ENCODE data around the gene GADD45GIP1. TPM values are rescaled to one million over a fixed set of nuclear protein-coding genes. Genes with fewer than 3 reads are reported as not detected.
"Not testable (repeated sequence)": the region's sequence is repeated elsewhere in the genome, so short reads cannot be mapped to it uniquely, and the experiment has no call there.

GADD45GIP1 gene
- total and polyA plus RNA-seq, 10 of the 15 experiments (the other 5 are each of a cell fraction or from before 2014, with no cell fraction given), result 5.1 to 136 (median 30.1) TPM

DNA sequence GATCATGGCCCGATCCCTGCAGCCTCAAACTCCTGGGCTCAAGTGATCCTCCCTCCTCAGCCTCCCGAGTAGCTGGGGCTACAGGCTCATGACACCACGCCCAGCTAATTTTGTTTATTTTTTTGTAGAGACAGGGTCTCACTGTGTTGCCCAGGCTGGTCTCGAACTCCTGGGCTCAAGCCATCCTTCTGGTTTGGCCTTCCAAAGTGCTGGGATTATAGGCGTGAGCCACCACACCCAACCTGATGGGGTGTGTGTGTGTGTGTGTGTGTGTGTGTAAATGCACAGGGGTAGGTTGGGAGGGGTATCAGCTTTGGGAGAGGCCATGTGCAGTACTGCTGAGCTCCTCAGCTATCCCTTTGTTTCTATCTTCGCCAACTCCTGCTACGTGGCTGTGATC is 19.1 kb upstream of the GADD45GIP1 start:
- CTCF ChIA-PET, result interaction anchor here (0.9 to 13.5 kb wide), 15 partner anchors 9 to 220 kb away, joined by 3 to 247 read pairs (median 12); no protein-coding TSS in a partner anchor
- WGBS (ENCODE audit: insufficient coverage, insufficient replicate concordance, low lambda C conversion rate, missing lambda C conversion rate), result 37% methylated on average over 7 of the region's 7 CpGs
- not testable (repeated sequence) for H3K4me2 ChIP-seq (ENCODE audit: control insufficient read depth, insufficient read depth); H3K27ac ChIP-seq (ENCODE audit: control insufficient read depth, insufficient read depth); ATAC-seq; H4K20me1 ChIP-seq (ENCODE audit: control insufficient read depth, insufficient read depth); H3K4me1 ChIP-seq (ENCODE audit: control insufficient read depth, insufficient read depth, low read length); FAIRE-seq; H3K9me3 ChIP-seq (replicated peaks; ENCODE audit: control insufficient read depth, insufficient read depth, low read length); H3K4me3 ChIP-seq; H2AFZ ChIP-seq (ENCODE audit: control insufficient read depth, low read depth, low read length); H3K79me2 ChIP-seq (ENCODE audit: control insufficient read depth, insufficient read depth, low read length); H3K9ac ChIP-seq (ENCODE audit: control insufficient read depth, insufficient read depth, low read length); DNase-seq (ENCODE audit: low read depth, low spot score); H3K27me3 ChIP-seq (replicated peaks in 1 of 2; ENCODE audit: control insufficient read depth in 2 of 2, insufficient read depth in 2 of 2, low read length in 1 of 2); H3K36me3 ChIP-seq (ENCODE audit: control insufficient read depth in 2 of 2, insufficient read depth in 2 of 2, low read length in 1 of 2); BruUV-seq (replicated peaks)
- intact Hi-C loops (cut with micrococcal nuclease; ENCODE audit: unreplicated experiment) (loop anchor here (5.0 kb wide), 3 partner anchors 56 to 301 kb away; no protein-coding TSS in a partner anchor), in situ Hi-C loops (cut with MboI) (loop anchor here (5.0 to 10.0 kb wide), 2 partner anchors 116 to 289 kb away; no protein-coding TSS in a partner anchor)
- SMC1A ChIA-PET (ENCODE audit: uncharacterized antibody, unreplicated experiment), result interaction anchor here (1.4 to 7.5 kb wide), 6 partner anchors 11 to 119 kb away, joined by 3 to 48 read pairs (median 16); no protein-coding TSS in a partner anchor
- POLR2A ChIA-PET, result interaction anchor here (1.6 kb wide), 1 partner anchor 30 kb away, joined by 3 read pairs; no protein-coding TSS in a partner anchor
- RAD21 ChIA-PET (ENCODE audit: unreplicated experiment), result interaction anchor here (0.7 to 5.0 kb wide), 8 partner anchors 11 to 344 kb away, joined by 3 to 81 read pairs (median 11); no protein-coding TSS in a partner anchor

DNA sequence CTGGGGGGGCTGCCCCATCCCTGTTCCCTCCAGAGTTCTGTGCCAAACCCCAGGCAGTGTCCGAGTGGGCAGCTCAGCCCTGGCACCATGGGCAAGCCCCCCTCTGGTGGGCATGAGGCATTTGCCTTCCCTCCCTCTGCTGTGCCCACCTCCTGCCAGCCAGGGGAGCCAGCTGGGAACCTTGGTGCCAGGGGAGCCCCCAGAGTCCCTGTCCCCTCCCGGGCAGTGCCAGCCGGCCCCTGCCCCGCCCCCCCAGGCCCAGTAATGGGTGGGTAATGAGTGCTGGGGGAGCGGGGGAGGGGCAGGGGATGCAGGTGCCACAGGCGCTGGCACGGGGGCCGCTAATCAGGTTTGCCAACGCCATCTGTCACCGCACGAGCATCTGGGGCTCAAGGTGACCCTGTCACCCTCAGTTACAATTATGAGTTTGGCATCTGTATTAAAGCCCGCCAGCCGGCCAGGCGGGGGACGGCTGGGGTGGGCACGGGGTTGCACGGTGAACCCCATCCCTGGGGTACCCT is 18.3 kb upstream of the GADD45GIP1 start:
- Histone ChIP-seq H3K9me3 (replicated peaks; ENCODE audit: control insufficient read depth, insufficient read depth, low read length) (no peaks in the 10 kb centered on the region), H3K4me3 (no peak overlapping the region), H3K27ac (ENCODE audit: control insufficient read depth, insufficient read depth) (no peak overlapping the region), H3K4me1 (ENCODE audit: control insufficient read depth, insufficient read depth, low read length) (no peaks in the 10 kb centered on the region), H3K27me3 (replicated peaks in 1 of 2; ENCODE audit: control insufficient read depth in 2 of 2, insufficient read depth in 2 of 2, low read length in 1 of 2) (no peaks in the 10 kb centered on the region), H3K79me2 (ENCODE audit: control insufficient read depth, insufficient read depth, low read length) (no peaks in the 10 kb centered on the region), H3K9ac (ENCODE audit: control insufficient read depth, insufficient read depth, low read length) (no peak overlapping the region), H2AFZ (ENCODE audit: control insufficient read depth, low read depth, low read length) (no peak overlapping the region), H4K20me1 (ENCODE audit: control insufficient read depth, insufficient read depth) (no peaks in the 10 kb centered on the region), H3K4me2 (ENCODE audit: control insufficient read depth, insufficient read depth) (no peak overlapping the region), H3K36me3 (ENCODE audit: control insufficient read depth in 2 of 2, insufficient read depth in 2 of 2, low read length in 1 of 2) (no peaks in the 10 kb centered on the region)
- intact Hi-C loops (cut with micrococcal nuclease; ENCODE audit: unreplicated experiment) (loop anchor here (5.0 kb wide), 3 partner anchors 57 to 302 kb away; no protein-coding TSS in a partner anchor), in situ Hi-C loops (cut with MboI) (loop anchor here (5.0 to 10.0 kb wide), 2 partner anchors 117 to 290 kb away; no protein-coding TSS in a partner anchor)
- no peak for DNase-seq (ENCODE audit: low read depth, low spot score)
- BruUV-seq (replicated peaks), result no TSS peak
- no peak for ATAC-seq
- FAIRE-seq, result no peak
- 49% methylated on average over 13 of the region's 17 CpGs for WGBS (ENCODE audit: insufficient coverage, insufficient replicate concordance, low lambda C conversion rate, missing lambda C conversion rate)
- CTCF ChIA-PET, result interaction anchor here (1.1 to 13.5 kb wide), 6 partner anchors 10 to 118 kb away, joined by 3 to 247 read pairs (median 42); no protein-coding TSS in a partner anchor
- SMC1A ChIA-PET (ENCODE audit: uncharacterized antibody, unreplicated experiment), result interaction anchor here (1.4 to 7.5 kb wide), 4 partner anchors 10 to 120 kb away, joined by 3 to 48 read pairs (median 35); no protein-coding TSS in a partner anchor
- no peak for TF ChIP-seq CBX3 (IDR thresholded peaks at IDR 0.05; ENCODE audit: borderline replicate concordance, low read depth)
- no peak for TF ChIP-seq ZNF622 (IDR thresholded peaks at IDR 0.05)
- TF ChIP-seq ASH2L (IDR thresholded peaks at IDR 0.05; ENCODE audit: borderline replicate concordance, low read depth), result no peak
- TF ChIP-seq NBN (IDR thresholded peaks at IDR 0.05), result no peak
- no peak for TF ChIP-seq KAT2A (conservative IDR thresholded peaks at IDR 0.05; ENCODE audit: control insufficient read depth, low read depth, low read length)
- no peak for TF ChIP-seq CHD2 (IDR thresholded peaks at IDR 0.05; ENCODE audit: borderline replicate concordance, low read depth, low read length)
- TF ChIP-seq IKZF1 (conservative IDR thresholded peaks at IDR 0.05), result no peak
- no peak for TF ChIP-seq STAT3 (IDR thresholded peaks at IDR 0.05; ENCODE audit: low read depth, low read length)
- TF ChIP-seq NRF1 (conservative IDR thresholded peaks at IDR 0.05; ENCODE audit: low read depth, low read length), result no peak
- TF ChIP-seq KLF5 (IDR thresholded peaks at IDR 0.05; ENCODE audit: partially characterized antibody), result no peak
- TF ChIP-seq MYC (IDR thresholded peaks at IDR 0.05; ENCODE audit: insufficient read depth, insufficient read length, insufficient replicate concordance, low read length, severe bottlenecking), result no peak
- TF ChIP-seq FOS (IDR thresholded peaks at IDR 0.05; ENCODE audit: borderline replicate concordance, extremely low read depth, insufficient read length), result no peak
- TF ChIP-seq PAX8 (IDR thresholded peaks at IDR 0.05), result no peak
- TF ChIP-seq HDAC2 (IDR thresholded peaks at IDR 0.05), result no peak
- TF ChIP-seq BCL11A (IDR thresholded peaks at IDR 0.05; ENCODE audit: low read depth, low read length), result no peak
- no peak for TF ChIP-seq CBFB (IDR thresholded peaks at IDR 0.05; ENCODE audit: low read depth)
- no peak for TF ChIP-seq STAT1 (conservative IDR thresholded peaks at IDR 0.05)
- no peak for TF ChIP-seq JUND (IDR thresholded peaks at IDR 0.05; ENCODE audit: low read depth, low read length)
- TF ChIP-seq CHD4 (IDR thresholded peaks at IDR 0.05), result no peak
- RAD21 ChIA-PET (ENCODE audit: unreplicated experiment), result interaction anchor here (1.0 to 5.0 kb wide), 5 partner anchors 10 to 120 kb away, joined by 5 to 81 read pairs (median 13); no protein-coding TSS in a partner anchor
- POLR2A ChIA-PET, result interaction anchor here (0.5 to 0.6 kb wide), 2 partner anchors 10 to 99 kb away, joined by 3 to 5 read pairs; no protein-coding TSS in a partner anchor
